Neural crest cell (in vitro differentiated cells): ENCODE results near the gene TLE5. TPM values are rescaled to one million over a fixed set of nuclear protein-coding genes. Genes with fewer than 3 reads are reported as not detected.

Experiments
- DNase-seq: peaks from one replicate; pipeline ENCODE4 v3.0.0; 2021; ENCODE audit warnings: low read depth, mixed read lengths, low spot score
- H3K27ac Mint-ChIP-seq: one replicate; pipeline ENCODE4 v1.8.0; 2021; ENCODE audit warnings: mild to moderate bottlenecking, mixed read lengths; ENCODE audit not compliant: unreplicated experiment
- H3K27me3 Mint-ChIP-seq: 2 replicates; pipeline ENCODE4 v1.8.0; 2021; ENCODE audit warnings: low read depth, mild to moderate bottlenecking, mixed read lengths
- H3K36me3 Mint-ChIP-seq: 2 replicates; pipeline ENCODE4 v1.8.0; 2021; ENCODE audit warnings: low read depth, mild to moderate bottlenecking, mixed read lengths
- H3K4me1 Mint-ChIP-seq: 2 replicates; pipeline ENCODE4 v1.8.0; 2021; ENCODE audit warnings: mixed read lengths
- H3K4me3 Mint-ChIP-seq: one replicate; pipeline ENCODE4 v1.8.0; 2021; ENCODE audit warnings: mild to moderate bottlenecking, mixed read lengths
- H3K9me3 Mint-ChIP-seq: 2 replicates; pipeline ENCODE4 v1.8.0; 2021; ENCODE audit warnings: mixed read lengths
- total RNA-seq: library from RNA; stranded (reverse); gene quantifications from 2 replicates; pipeline ENCODE4 v1.2.1, GENCODE V29; 2021
- TF ChIP-seq, protein P1 (sequence below): fragments of 200-600 bp; sonication (generic); conservative IDR thresholded peaks from 2 replicates; pipeline ENCODE4 v1.5.0; 2021; ENCODE audit warnings: antibody characterized with exemption, mild to moderate bottlenecking

The TLE5 gene
- total RNA-seq, 1 donor from 2014 or later, result 247 TPM

DNA sequence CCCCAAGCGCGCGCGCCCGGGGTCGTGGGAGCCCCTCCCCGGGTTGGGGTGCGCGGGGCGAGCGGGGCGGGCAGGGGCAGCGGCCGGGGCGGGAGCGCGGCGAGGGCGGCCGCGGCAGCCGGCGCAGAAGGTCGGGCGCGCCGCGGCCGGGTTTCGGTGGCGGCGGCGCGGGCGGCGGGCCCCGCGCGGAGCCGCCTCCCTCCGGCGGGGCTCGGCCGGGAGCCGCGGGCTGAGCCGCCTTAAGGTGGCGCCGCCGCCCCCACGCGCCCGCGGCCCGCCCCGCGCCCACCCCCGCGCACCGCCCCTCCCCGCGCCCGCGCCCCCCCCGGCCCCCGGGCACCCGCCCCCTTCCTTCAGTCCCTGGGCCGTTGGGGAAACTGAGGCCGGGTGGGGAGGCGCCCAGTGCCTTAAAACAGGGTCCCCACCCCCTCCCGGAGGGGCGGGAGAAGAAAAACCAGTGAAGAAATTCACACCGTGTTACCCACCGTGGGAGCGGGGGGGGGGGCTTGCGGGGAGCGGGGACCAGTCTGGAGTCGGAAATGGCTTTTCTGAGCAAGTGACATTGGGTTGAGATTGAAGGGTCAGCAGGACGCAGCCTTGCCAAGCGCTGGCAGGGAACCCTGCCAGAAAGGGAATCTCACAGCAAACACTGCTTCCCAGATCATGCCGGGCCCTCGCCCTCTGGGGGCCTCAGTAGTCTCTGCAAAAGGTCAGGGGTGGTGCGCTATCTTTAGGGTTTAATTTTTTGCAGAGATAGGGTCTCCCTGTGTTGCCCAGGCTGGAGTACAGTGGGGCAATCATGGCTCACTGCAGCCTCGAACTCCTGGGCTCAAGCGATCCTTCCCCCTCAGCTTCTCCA lies 33.0 kb downstream of the TLE5 start, which contains the start of gene TLE2:
Gene TLE2 (minus strand): TSS at position 216 of the 859 bp plus-strand sequence. CDS start 376 bp downstream, outside the sequence.
- Mint-ChIP-seq H3K4me1 (peaks cover 10% of the 10 kb centered on the region), H3K4me3 (peak within 1 kb of the TSS; percentile 42), H3K27ac (no peak within 1 kb of the TSS), H3K36me3 (no peaks in the 10 kb centered on the region), H3K27me3 (peaks cover 96% of the 10 kb centered on the region), H3K9me3 (no peaks in the 10 kb centered on the region)
- TF ChIP-seq, protein P1, sequence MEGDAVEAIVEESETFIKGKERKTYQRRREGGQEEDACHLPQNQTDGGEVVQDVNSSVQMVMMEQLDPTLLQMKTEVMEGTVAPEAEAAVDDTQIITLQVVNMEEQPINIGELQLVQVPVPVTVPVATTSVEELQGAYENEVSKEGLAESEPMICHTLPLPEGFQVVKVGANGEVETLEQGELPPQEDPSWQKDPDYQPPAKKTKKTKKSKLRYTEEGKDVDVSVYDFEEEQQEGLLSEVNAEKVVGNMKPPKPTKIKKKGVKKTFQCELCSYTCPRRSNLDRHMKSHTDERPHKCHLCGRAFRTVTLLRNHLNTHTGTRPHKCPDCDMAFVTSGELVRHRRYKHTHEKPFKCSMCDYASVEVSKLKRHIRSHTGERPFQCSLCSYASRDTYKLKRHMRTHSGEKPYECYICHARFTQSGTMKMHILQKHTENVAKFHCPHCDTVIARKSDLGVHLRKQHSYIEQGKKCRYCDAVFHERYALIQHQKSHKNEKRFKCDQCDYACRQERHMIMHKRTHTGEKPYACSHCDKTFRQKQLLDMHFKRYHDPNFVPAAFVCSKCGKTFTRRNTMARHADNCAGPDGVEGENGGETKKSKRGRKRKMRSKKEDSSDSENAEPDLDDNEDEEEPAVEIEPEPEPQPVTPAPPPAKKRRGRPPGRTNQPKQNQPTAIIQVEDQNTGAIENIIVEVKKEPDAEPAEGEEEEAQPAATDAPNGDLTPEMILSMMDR, result no peak
- DNase-seq, result no peak

DNA sequence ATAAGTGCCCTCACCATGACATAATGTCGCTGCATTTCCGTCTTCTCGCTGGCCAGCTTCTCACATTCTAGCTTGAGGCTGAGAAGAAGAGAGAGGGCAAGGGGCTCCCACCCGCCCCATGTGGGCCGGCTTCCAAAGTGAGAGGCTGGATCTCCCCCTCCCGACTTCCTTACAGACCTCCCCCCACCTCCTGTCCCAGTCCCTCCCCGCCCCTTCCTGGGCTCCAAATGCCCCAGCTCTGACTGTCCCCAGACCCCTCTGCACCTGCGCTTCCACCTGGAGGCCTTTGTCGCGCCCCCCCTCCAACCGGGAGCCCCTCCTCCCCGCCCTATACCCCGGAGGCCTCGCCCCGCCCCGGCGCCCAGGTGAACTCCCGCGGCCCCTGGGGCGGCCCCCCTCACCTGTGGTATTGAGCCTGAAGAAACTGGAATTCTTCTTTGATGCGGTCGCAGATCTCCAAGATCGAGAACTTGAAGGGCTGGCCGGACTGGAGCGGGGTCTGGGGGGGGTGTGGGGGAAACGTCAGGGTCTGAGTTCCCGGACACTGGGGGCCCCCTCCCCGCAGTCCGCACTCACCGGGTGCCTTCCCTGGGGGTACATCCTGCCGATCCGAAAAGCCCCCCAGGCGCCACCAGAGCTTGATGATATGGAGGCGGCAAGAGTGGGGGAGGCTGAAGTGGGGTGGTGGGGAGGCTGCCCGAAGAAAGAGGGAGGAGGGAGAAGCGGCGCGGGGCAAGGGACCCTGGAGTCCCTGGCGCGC lies 33.8 kb downstream of the TLE5 start:
- H3K9me3 Mint-ChIP-seq, result no peaks in the 10 kb centered on the region
- TF ChIP-seq, protein P1, result no peak
- no peaks in the 10 kb centered on the region for H3K36me3 Mint-ChIP-seq
- H3K4me3 Mint-ChIP-seq, result no peak overlapping the region
- no peak for DNase-seq
- peaks cover 96% of the 10 kb centered on the region for H3K27me3 Mint-ChIP-seq
- peaks cover 3% of the 10 kb centered on the region for H3K4me1 Mint-ChIP-seq
- H3K27ac Mint-ChIP-seq, result no peak overlapping the region

DNA sequence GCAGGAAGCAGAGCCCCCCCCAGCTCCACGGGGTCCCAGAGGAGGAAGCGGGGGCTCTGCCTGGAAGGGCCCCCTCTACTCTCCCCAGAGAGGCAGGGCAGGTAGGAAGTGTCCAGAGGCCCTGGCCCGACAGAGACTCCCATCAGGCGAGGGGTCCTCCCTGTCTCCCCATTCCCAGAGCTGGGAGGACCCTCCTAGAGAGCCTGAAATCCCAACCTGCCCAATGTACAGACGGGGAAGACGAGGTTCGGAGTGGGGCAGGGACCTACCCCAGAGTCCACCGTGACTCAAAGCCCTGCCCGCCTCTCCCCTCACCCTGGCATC lies 34.4 kb downstream of the TLE5 start:
- TF ChIP-seq, protein P1, result no peak
- Mint-ChIP-seq H3K27me3 (peaks cover 96% of the 10 kb centered on the region), H3K9me3 (no peaks in the 10 kb centered on the region), H3K4me3 (peak overlapping the region; percentile 31), H3K4me1 (peaks cover 3% of the 10 kb centered on the region), H3K36me3 (no peaks in the 10 kb centered on the region), H3K27ac (no peak overlapping the region)
- DNase-seq, result no peak

- Mint-ChIP-seq H3K27me3 (peaks cover 95% of the 10 kb centered on the region), H3K36me3 (no peaks in the 10 kb centered on the region), H3K4me1 (peaks cover 3% of the 10 kb centered on the region), H3K4me3 (no peak overlapping the region), H3K9me3 (no peaks in the 10 kb centered on the region), H3K27ac (no peak overlapping the region)
- TF ChIP-seq, protein P1, result no peak
- DNase-seq, result no peak
Observed at GRCh38 chr19:3027292-3027691, 35.0 kb downstream of the TLE5 start.

DNA sequence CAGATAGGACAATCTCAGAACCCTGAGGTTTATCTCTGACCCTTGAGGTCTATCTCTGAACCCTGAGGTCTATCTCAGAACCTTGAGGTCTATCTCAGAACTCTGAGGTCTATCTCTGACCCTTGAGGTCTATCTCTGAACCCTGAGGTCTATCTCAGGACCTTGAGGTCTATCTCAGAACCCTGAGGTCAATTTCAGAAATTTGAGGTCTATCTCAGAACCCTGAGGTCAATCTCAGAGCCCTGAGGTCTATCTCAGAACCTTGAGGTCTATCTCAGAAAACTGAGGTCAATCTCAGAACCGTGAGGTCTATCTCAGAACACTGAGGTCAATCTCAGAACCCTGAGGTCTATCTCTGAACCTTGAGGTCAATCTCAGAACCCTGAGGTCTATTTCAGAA lies 35.5 kb downstream of the TLE5 start:
- TF ChIP-seq, protein P1, result no peak
- Mint-ChIP-seq H3K27ac (no peak overlapping the region), H3K4me3 (no peak overlapping the region), H3K9me3 (no peaks in the 10 kb centered on the region), H3K4me1 (peaks cover 3% of the 10 kb centered on the region), H3K36me3 (no peaks in the 10 kb centered on the region), H3K27me3 (peaks cover 90% of the 10 kb centered on the region)
- no peak for DNase-seq
